ENCODE results near the gene UBAP2.
A peak's percentile ranks its signal among the peaks of the same experiment; 100 is the strongest.
"Not testable (repeated sequence)": the region's sequence is repeated elsewhere in the genome, so short reads cannot be mapped to it uniquely, and the experiment has no call there.

The UBAP2 gene

DNA sequence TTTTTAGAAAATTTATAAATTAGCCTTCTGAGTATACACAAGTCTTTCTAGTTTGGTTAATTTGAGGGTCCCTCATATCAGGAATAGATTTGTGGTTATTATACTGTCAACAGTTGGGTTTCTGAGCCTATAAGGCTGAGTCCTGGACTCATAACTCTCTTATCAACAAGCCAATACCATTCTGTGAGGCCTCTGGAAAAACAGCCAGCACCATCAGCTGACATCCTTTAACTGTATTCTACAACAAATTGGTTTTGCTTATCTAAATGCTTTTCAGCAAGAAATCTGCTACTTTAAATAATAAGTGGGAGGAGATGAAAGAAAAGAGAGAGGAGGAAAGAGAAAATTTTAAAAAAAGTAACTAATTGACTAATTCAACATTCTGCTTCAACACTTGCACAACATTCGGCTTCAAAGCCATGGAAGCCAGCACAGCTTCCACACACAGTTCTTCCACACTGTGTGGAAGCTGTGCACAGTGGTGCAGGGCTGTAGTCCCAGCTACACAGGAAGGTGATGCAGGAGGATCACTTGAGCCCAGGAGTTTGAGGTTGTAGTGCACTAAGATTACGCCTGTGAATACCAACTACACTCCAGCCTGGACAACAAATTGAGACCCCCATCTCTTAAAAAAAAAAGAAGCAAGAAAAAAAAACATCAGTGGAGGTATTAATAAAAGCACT is 84.5 kb downstream of the UBAP2 start:
- no peak overlapping the region for H3K4me3 ChIP-seq (ENCODE audit: low read depth, low read length)
- TF ChIP-seq, protein P1, sequence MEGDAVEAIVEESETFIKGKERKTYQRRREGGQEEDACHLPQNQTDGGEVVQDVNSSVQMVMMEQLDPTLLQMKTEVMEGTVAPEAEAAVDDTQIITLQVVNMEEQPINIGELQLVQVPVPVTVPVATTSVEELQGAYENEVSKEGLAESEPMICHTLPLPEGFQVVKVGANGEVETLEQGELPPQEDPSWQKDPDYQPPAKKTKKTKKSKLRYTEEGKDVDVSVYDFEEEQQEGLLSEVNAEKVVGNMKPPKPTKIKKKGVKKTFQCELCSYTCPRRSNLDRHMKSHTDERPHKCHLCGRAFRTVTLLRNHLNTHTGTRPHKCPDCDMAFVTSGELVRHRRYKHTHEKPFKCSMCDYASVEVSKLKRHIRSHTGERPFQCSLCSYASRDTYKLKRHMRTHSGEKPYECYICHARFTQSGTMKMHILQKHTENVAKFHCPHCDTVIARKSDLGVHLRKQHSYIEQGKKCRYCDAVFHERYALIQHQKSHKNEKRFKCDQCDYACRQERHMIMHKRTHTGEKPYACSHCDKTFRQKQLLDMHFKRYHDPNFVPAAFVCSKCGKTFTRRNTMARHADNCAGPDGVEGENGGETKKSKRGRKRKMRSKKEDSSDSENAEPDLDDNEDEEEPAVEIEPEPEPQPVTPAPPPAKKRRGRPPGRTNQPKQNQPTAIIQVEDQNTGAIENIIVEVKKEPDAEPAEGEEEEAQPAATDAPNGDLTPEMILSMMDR (IDR thresholded peaks at IDR 0.05; ENCODE audit: low read depth, low read length, missing control alignments) = no peak
- no peak for DNase-seq (ENCODE audit: low read depth)
- in situ Hi-C loops (cut with HindIII; ENCODE audit: low sequenced_read_pairs) = no loop called here

DNA sequence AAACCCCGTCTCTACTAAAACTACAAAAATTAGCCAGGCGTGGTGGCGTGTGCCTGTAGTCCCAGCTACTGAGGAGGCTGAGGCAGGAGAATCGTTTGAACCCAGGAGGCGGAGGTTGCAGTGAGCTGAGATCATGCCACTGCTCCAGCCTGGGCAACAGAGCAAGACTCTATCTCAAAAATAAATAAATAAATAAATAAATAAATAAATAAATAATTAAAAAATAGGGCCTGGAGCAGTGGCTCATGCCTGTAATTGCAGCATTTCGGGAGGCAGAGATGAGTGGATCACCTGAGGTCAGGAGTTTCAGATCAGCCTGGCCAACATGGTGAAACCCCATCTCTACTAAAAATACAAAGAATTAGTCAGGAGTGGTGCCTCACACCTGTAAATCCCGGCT is 86.2 kb downstream of the UBAP2 start:
- in situ Hi-C loops (cut with HindIII; ENCODE audit: low sequenced_read_pairs); H3K4me3 ChIP-seq (ENCODE audit: low read depth, low read length); DNase-seq (ENCODE audit: low read depth): not testable (repeated sequence)

DNA sequence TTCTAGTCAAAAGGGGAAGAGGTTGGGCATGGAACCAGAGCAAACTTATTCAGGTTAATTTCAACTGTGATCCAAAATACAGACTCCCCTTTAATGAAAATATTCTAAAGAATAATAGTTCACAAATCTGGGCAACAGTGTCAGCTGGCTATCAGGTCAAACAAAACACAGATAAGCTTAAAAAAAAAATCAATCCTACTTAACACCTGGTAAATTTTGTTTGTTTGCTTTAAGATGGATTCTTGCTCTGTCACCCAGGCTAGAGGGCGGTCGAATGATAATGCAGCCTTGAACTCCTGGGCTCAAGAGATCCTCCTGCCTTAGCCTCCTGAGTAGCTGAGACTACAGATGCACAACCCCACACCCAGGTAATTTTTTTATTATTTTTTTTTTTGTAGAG is 89.0 kb downstream of the UBAP2 start:
- TF ChIP-seq, protein P1 (IDR thresholded peaks at IDR 0.05; ENCODE audit: low read depth, low read length, missing control alignments) = no peak
- in situ Hi-C loops (cut with HindIII; ENCODE audit: low sequenced_read_pairs) = no loop called here
- no peak for DNase-seq (ENCODE audit: low read depth)
- no peak overlapping the region for H3K4me3 ChIP-seq (ENCODE audit: low read depth, low read length)

DNA sequence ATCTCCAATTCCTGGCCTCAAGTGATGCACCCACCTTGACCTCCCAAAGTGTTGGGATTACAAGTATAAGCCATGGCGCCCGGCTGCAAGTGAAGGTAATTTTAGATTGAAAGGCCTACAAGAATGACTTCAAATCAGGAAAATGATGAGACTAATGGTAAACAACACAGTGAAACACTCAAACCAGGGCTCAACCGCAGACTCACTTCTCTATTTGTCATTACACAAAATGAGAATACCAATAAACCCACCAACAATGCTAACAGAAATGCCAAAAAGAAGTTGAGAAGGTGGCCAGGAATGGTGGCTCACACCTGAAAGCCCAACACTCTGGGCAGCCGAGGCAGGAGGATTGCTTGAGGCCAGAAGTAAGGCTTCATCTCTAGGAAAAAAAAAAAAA is 92.1 kb downstream of the UBAP2 start:
- DNase-seq (ENCODE audit: low read depth) = no peak
- in situ Hi-C loops (cut with HindIII; ENCODE audit: low sequenced_read_pairs) = no loop called here
- TF ChIP-seq, protein P1 (IDR thresholded peaks at IDR 0.05; ENCODE audit: low read depth, low read length, missing control alignments) = no peak
- H3K4me3 ChIP-seq (ENCODE audit: low read depth, low read length) = no peak overlapping the region

DNA sequence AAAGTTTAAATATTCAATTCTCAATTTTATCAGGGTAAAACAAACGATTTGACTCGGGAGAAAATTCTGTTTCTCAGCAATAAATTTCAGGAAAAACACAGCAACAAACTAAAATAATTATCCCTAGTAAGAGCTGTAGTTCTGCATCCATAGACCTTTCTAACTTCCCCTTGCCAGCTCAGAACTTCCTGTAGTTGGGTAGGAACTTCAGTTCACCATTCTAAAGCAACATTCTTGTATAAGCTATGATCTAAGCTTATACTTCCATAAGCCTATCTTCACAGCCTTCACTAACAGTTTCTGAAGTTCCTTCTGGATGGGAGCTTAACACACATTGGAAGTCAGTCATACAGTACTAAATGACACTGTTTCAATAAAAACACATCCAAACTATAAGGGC is 96.6 kb downstream of the UBAP2 start:
- DNase-seq (ENCODE audit: low read depth) = no peak
- in situ Hi-C loops (cut with HindIII; ENCODE audit: low sequenced_read_pairs) = no loop called here
- TF ChIP-seq, protein P1 (IDR thresholded peaks at IDR 0.05; ENCODE audit: low read depth, low read length, missing control alignments) = no peak
- H3K4me3 ChIP-seq (ENCODE audit: low read depth, low read length) = no peak overlapping the region

DNA sequence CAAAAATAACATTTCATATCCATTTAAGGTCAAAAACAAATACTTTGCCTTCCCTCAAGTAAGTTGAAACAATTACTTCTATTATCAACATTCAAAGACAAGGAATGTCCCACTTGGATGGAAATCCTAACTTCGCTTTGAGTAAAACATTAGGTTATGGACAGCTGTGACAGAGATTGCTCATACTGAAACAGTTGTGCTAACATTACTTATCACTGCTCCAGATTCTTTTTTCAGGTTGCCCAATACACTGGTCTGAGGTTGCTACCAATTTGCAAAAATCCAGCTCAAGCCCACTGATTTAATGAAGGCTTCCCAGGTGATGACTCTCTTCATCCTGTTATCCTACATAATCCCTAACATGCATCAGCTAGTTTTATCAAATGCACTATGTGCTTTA is 98.3 kb downstream of the UBAP2 start:
- no peak for DNase-seq (ENCODE audit: low read depth)
- TF ChIP-seq, protein P1 (IDR thresholded peaks at IDR 0.05; ENCODE audit: low read depth, low read length, missing control alignments) = no peak
- H3K4me3 ChIP-seq (ENCODE audit: low read depth, low read length) = no peak overlapping the region
- in situ Hi-C loops (cut with HindIII; ENCODE audit: low sequenced_read_pairs) = no loop called here

DNA sequence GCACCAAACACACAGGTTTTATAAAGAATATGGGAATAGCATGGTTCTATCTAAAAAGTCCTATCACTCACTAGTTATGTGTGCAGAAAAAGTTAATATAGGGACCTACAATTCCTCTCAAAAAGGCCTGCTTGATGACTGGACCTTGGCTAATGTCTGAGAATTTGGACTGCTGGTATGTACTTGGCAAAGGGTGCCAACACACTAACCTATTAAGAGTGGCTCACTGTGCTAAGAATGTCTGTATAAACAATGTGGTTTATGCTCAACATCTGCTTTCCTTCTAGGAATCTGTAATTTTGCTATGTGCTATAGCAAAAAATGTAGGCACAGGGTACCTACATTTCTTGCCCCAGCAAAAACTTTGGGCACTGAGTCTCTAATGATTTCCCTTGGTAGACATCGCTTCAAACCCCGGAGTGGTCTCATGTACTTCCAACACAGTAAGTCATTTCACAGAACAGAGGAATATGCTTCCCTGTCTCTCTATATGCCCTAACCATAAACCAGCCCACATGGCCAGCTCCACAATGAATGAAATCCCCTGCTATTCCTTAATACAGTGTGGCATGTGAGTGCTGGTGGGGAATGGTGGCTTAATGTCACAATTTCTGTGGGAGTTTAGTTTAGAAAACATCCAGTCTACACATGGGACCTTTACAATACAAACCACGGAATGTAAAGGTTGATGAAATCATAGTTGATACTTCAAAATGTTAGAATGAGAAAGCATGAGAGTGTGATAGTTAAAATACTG is 101.7 kb downstream of the UBAP2 start:
- in situ Hi-C loops (cut with HindIII; ENCODE audit: low sequenced_read_pairs) = no loop called here
- TF ChIP-seq, protein P1 (IDR thresholded peaks at IDR 0.05; ENCODE audit: low read depth, low read length, missing control alignments) = no peak
- DNase-seq (ENCODE audit: low read depth) = peak; percentile 96
- no peak overlapping the region for H3K4me3 ChIP-seq (ENCODE audit: low read depth, low read length)
